NCI-H1105 (cell line): ENCODE measurements around the gene PCNA.
"Not testable (repeated sequence)": the region's sequence is repeated elsewhere in the genome, so short reads cannot be mapped to it uniquely, and the experiment has no call there.

Experiments
- DNase-seq: peaks from one replicate; lab custom pipeline; 2025; lab: John Stamatoyannopoulos, UW

The PCNA gene

DNA sequence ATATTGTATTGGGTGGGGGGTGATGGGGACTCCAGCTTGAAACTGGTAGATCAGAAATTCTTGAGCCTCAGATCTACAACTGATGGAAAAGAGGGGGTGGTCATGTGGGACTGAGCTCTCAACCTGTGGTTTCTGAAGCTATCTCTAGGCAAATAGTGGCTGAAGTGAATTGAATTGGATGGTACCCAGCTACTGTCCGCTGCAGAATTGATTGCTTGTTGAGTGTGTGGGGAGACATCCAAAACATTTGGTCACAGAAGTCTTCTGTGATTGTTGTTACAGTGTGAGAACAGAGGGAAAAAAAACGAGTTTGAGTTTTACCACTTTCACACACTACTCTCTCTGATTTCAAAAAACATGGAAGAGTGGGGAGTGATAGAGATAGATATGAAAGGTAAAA is 21.9 kb upstream of the PCNA start:
- no peak for DNase-seq

DNA sequence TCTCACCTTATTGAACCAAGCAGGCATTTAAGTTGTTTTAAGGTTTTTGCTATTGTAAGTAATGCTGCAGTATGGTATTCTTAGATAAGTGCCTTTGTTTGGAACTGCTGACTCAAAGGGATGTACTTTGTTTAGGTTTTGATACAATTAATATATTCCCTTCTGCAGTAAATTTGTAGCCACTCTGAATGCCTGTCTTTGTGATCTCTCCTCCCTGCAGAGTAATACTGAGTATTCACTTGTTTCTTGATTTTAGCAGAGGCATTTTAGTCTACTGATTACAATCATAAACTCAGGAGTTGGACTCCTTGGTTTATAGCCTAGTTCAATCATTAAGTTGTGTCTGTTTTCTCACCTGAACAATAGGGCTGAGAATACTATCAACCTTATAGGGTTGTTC is 20.4 kb upstream of the PCNA start:
- no peak for DNase-seq

DNA sequence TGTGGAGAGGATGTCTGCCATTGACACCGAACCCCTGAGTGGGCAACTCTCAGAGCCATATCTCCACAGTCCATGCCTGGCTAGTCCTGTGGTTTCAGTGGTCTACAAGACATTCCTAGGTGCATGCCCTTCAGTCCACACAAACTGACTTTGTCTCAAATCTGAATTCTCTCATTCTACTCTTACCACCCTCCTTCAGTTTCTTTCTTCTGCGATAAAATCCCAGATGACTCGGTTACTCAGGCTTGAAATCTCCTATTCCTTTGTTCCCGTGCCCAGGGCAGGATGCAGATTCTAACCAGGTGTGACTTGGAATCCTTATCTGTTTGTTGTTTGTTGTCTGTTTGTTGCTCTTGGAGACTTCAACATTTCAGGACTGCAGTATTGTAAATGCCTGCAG is 16.3 kb upstream of the PCNA start:
- no peak for DNase-seq

DNA sequence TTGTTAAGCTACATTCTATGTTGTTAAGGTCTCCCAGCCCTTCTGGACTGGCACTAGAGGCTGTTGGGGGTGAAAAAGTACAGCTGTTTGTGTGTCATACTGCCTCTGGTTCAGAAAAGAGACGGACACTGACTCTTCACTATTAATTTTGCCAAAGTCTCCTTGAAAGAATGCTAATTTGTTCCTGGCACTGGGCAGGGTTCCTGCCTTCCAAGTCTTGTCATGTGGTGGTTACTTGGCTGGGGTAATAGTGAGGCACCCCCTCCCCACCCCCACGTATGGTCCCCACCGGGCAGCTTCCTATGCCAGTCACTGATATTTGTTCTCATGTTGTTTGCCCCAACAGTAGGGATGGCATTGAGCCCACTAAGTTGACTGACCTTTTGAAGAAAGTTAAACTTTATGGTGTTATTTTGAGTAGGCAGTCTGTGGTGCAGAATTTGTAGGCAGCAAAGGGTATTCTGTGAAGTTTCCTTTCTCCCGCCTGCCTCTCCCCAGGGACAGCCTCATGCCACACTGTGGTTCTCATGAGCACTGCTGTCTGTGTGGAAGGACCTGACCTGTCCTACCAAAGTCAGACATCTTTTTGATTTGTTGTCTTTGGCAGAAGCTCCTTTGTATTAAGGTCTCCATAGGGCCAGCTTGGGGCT is 15.7 kb upstream of the PCNA start:
- no peak for DNase-seq

GRCh38 chr20:5133998-5134397 is 14.2 kb upstream of the PCNA start:
- no peak for DNase-seq

GRCh38 chr20:5131502-5131901 is 11.7 kb upstream of the PCNA start:
- no peak for DNase-seq

GRCh38 chr20:5128886-5129285 is 9.1 kb upstream of the PCNA start:
- no peak for DNase-seq

GRCh38 chr20:5127859-5128424 is 8.2 kb upstream of the PCNA start:
- no peak for DNase-seq

DNA sequence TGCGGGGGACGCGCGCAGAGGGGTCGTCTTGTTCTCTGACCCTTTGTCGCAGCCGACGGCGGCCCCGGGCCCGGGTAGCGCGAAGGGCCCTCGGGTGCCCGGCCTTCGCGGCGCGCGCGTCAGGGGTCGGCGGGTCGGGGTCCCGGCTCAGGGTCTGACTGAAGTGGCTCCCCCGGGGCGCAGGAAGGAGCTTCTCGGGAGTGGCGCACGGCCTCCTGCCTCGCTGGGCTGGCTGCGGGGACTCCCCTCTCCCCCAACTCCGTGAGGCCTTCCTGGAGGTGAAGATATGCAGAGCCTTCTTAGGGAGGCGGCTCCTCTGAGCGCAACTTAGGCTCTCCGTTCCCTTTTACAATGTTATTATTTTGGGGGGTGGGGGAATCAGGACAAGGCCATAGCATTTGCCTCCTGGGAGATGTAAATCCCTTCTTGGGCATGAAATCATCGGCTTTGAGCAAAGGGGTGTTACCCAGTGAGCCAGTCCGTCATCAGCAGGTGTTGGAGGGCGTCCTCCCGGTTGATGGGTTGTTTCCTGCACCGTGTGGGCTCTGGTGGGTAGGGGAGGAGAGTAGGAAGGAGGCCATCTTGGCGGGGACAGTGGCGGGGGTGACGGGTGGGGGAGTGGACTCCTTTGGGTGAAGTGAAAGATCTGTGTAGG is 7.6 kb upstream of the PCNA start:
- DNase-seq = peak; percentile 41

GRCh38 chr20:5126512-5127203 is 6.9 kb upstream of the PCNA start, which contains the start of gene CDS2:
Gene CDS2, plus strand, starts transcription at chr20:5127008. Its CDS starts 85 bp downstream, at chr20:5127093.
- peak; percentile 99 for DNase-seq

DNA sequence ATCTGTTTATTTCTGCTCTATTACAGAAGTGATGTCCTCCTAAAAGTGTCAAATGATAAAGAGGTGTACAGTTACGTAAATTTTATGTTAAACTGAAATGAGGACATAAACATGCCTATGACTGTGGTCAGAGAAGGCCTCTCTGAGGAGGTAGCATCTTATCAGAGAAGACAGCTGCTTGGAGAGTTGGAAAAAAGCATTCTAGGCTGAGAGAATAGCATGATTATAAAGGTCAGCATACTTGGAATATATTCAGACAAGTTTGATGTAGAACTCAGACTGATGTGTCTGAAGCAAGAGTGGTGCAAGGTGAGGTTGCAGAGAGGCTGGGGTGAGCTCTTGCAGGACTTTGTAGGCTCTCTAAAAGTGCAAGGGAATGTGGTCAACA is 3.1 kb upstream of the PCNA start:
- DNase-seq = no peak

DNA sequence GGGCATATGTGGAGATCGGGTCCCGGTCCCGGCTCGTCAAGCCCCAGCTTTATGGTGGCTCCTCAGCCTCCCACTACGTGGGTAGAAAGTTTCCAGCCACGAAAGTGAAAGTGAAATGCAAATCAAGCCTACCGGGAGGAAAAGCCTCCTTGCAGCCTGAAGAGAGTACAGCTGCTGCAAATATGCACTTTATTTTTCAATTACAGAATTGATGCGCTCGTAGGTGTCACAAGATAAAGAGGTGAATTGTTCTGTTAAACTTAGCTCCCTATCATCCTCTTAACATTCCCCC is 373 bp upstream of the PCNA start:
- no peak for DNase-seq

GRCh38 chr20:5119143-5119434 is 669 bp downstream of the PCNA start:
- DNase-seq = no peak

DNA sequence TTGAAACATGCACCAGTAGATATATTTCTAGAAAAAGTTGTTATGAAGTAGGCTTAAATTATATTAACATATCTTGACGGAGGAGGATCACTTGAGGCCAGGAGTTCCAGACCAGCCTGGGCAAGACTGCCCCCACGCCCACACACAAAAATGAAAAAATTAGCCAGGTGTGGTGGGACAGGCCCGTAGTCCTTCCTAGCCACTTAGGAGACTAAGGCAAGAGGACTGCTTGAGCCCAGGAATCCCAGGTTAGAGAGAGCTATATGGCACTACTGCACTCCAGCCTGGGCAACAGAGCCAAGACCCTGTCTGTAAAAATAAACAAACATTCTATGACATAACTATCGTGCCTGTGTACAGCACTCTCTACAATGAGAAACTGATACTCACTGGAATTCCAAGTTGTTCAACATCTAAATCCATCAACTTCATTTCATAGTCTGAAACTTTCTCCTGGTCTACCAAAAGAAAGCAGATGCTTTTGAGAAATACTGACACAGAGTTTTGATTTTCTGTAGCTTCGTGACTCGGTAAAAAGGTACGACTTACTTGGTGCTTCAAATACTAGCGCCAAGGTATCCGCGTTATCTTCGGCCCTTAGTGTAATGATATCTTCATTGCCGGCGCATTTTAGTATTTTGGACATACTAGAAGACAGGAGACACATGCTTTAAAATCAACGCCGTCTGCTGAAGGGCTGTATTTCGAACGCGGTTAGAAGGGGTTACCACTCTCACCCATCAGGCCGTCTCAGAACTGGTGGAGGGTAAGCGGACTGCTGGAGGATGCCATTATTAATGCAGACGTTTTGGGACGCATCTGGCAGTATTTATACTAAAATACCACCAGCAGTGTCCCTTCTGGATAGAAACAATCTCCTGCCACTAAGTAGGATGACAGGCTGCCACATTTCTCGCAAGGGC is 1.3 kb downstream of the PCNA start:
- DNase-seq = no peak

- DNase-seq = no peak
Measured at GRCh38 chr20:5116875-5117274, 2.9 kb downstream of the PCNA start.

DNA sequence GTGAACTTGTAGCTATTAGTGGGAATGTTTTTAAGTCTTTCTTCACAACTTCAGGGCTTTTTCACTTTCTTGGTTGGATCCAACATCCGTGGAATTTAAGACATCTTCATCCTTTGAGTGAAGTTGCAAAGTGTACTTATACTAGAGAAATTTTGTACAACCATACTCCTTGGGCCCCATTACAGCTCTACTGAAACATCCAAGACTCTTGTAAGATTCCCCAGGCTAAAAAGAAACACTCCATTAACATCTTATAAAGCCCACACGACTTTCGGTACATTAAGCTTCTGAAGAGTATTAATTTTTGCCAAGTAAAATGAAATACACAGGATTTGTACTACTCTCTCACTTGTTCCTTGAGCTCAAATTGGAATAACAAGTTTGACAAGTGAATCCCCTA is 5.4 kb downstream of the PCNA start:
- DNase-seq = no peak

DNA sequence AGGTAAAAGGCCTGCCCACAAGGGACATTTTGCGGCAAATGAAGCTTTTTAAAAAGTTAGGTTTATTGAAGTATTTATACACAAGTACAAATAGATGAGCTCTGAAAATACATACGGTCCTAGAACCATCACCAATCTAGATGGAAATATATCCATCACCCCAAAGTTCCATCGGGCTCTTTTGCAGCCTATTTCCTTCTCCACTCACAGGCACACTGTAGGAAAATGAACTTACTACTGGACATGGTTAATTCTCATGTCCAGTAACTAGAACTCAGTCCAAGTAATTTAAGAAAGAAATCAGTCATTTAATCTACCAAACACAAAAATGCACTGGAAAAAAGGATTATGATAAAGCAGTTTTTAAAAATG is 6.2 kb downstream of the PCNA start:
- DNase-seq = no peak

- DNase-seq = no peak
Measured at GRCh38 chr20:5109276-5109675, 10.5 kb downstream of the PCNA start.

DNA sequence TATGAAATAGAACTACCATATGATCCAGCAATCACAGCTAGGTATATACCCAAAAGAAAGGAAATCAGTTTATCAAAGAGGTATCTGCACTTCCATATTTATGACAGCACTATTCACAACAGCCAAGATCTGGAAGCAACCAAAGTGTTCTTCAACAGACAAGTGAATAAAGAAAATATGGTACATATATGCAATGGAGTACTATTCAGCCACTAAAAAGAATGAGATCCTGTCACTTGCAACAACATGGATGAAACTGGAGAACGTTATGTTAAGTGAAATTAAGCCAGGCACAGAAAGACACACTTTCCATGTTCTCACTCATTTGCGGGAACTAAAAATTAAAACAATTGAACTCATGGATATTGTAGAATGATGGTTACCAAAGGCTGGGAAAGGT is 15.3 kb downstream of the PCNA start:
- DNase-seq = no peak

- peak; percentile 52 for DNase-seq
Measured at GRCh38 chr20:5100684-5101347, 18.9 kb downstream of the PCNA start.

- not testable (repeated sequence) for DNase-seq
Measured at GRCh38 chr20:5099909-5100308, 19.8 kb downstream of the PCNA start.

- DNase-seq = not testable (repeated sequence)
Measured at GRCh38 chr20:5099009-5099408, 20.7 kb downstream of the PCNA start.
